Astrocyte (in vitro differentiated cells and primary cell): Measurements from ENCODE around the gene AKNAD1. TPM values are rescaled to one million over a fixed set of nuclear protein-coding genes. Genes with fewer than 3 reads are reported as not detected.

ENCODE experiments used
- DNase-seq: peaks from one replicate; pipeline ENCODE4 v3.0.0-alpha.2; 2010; ENCODE audit warnings: low read depth
- FAIRE-seq: peaks from 2 replicates; lab custom pipeline; 2011; peaks lifted over from hg19 to GRCh38; lab: Jason Lieb, UNC
- H2AFZ ChIP-seq: 2 replicates; pipeline ENCODE4 v1.6.0; 2012; ENCODE audit warnings: low read depth, low read length, inconsistent platforms
- H3K27ac ChIP-seq: 2 replicates; pipeline ENCODE4 v1.5.1; 2011; ENCODE audit warnings: low read depth, low read length, inconsistent platforms
- H3K27me3 ChIP-seq: 2 replicates; pipeline ENCODE4 v1.6.0; 2011; ENCODE audit warnings: low read length, inconsistent platforms; ENCODE audit not compliant: insufficient read depth
- H3K36me3 ChIP-seq: 2 replicates; pipeline ENCODE4 v1.5.1; 2011; ENCODE audit warnings: low read length, inconsistent platforms; ENCODE audit not compliant: insufficient read depth
- H3K4me1 ChIP-seq: 2 replicates; pipeline ENCODE4 v1.5.1; 2011; ENCODE audit warnings: low read length, inconsistent platforms; ENCODE audit not compliant: insufficient read depth
- H3K4me2 ChIP-seq: 2 replicates; pipeline ENCODE4 v1.6.0; 2012; ENCODE audit warnings: low read length, inconsistent platforms
- H3K4me3 ChIP-seq: 2 replicates; pipeline ENCODE4 v1.5.1; 2011; ENCODE audit warnings: low read depth, mild to moderate bottlenecking, low read length, inconsistent platforms; ENCODE audit not compliant: insufficient read depth
- H3K79me2 ChIP-seq: 2 replicates; pipeline ENCODE4 v1.6.0; 2012; ENCODE audit warnings: mild to moderate bottlenecking, low read length, inconsistent platforms; ENCODE audit not compliant: insufficient read depth
- H3K9ac ChIP-seq: 2 replicates; pipeline ENCODE4 v1.6.0; 2012; ENCODE audit warnings: mild to moderate bottlenecking, low read length, inconsistent platforms
- H3K9me3 ChIP-seq: 2 replicates; pipeline ENCODE4 v1.5.1; 2012; ENCODE audit warnings: low read depth, mild to moderate bottlenecking, low read length, inconsistent platforms; ENCODE audit not compliant: insufficient read depth
- H4K20me1 ChIP-seq: 2 replicates; pipeline ENCODE4 v1.6.0; 2012; ENCODE audit warnings: low read length, inconsistent platforms; ENCODE audit not compliant: insufficient read depth
- H3K27ac Mint-ChIP-seq: one replicate; pipeline ENCODE4 v1.8.0; 2021; ENCODE audit warnings: mild to moderate bottlenecking, mixed read lengths; ENCODE audit not compliant: unreplicated experiment
- H3K27me3 Mint-ChIP-seq: one replicate; pipeline ENCODE4 v1.8.0; 2021; ENCODE audit warnings: low read depth, mixed read lengths; ENCODE audit not compliant: unreplicated experiment
- H3K36me3 Mint-ChIP-seq: one replicate; pipeline ENCODE4 v1.8.0; 2021; ENCODE audit warnings: low read depth, mixed read lengths; ENCODE audit not compliant: unreplicated experiment
- H3K4me1 Mint-ChIP-seq: one replicate; pipeline ENCODE4 v1.8.0; 2021; ENCODE audit warnings: low read depth, mixed read lengths; ENCODE audit not compliant: unreplicated experiment
- H3K4me3 Mint-ChIP-seq: one replicate; pipeline ENCODE4 v1.8.0; 2021; ENCODE audit warnings: mild to moderate bottlenecking, moderate library complexity, mixed read lengths; ENCODE audit not compliant: unreplicated experiment
- H3K9me3 Mint-ChIP-seq: one replicate; pipeline ENCODE4 v1.8.0; 2021; ENCODE audit warnings: mild to moderate bottlenecking, mixed read lengths; ENCODE audit not compliant: unreplicated experiment
- CTCF ChIP-seq: IDR thresholded peaks from 2 replicates; pipeline ENCODE4 v1.5.1; 2011; ENCODE audit warnings: low read depth, mild to moderate bottlenecking, inconsistent platforms, low read length, moderate library complexity; ENCODE audit not compliant: insufficient read depth
- EZH2 ChIP-seq: IDR thresholded peaks from 2 replicates; pipeline ENCODE4 v1.6.1; 2012; ENCODE audit warnings: mild to moderate bottlenecking, low read length, inconsistent platforms; ENCODE audit not compliant: insufficient read depth
- total RNA-seq: library from RNA; stranded (reverse); gene quantifications from 2 replicates; pipeline ENCODE4 v1.2.1, GENCODE V29; 2021

Gene AKNAD1
- total RNA-seq, 1 donor from 2014 or later = not detected

- Histone ChIP-seq H4K20me1 (no peaks in the 10 kb centered on the region), H3K4me1 (no peaks in the 10 kb centered on the region), H3K9me3 (no peaks in the 10 kb centered on the region), H3K79me2 (no peaks in the 10 kb centered on the region), H3K27me3 (no peaks in the 10 kb centered on the region), H3K27ac (no peak overlapping the region), H3K9ac (no peak overlapping the region), H3K4me2 (no peak overlapping the region), H2AFZ (no peak overlapping the region), H3K4me3 (no peak overlapping the region), H3K36me3 (no peaks in the 10 kb centered on the region)
- peaks cover 43% of the 10 kb centered on the region for H3K27me3 Mint-ChIP-seq
- DNase-seq (no peak), FAIRE-seq (no peak)
- no peak overlapping the region for H3K4me3 Mint-ChIP-seq
- H3K36me3 Mint-ChIP-seq = no peaks in the 10 kb centered on the region
- TF ChIP-seq CTCF (no peak), EZH2 (no peak)
- H3K27ac Mint-ChIP-seq = no peak overlapping the region
- H3K4me1 Mint-ChIP-seq = no peaks in the 10 kb centered on the region
- no peaks in the 10 kb centered on the region for H3K9me3 Mint-ChIP-seq
Measured at GRCh38 chr1:108847494-108847893, 9.4 kb downstream of the AKNAD1 start.

- Mint-ChIP-seq H3K4me1 (no peaks in the 10 kb centered on the region), H3K9me3 (no peaks in the 10 kb centered on the region), H3K36me3 (no peaks in the 10 kb centered on the region), H3K27me3 (peaks cover 34% of the 10 kb centered on the region), H3K27ac (no peak overlapping the region), H3K4me3 (no peak overlapping the region)
- Histone ChIP-seq H3K9me3 (no peaks in the 10 kb centered on the region), H4K20me1 (no peaks in the 10 kb centered on the region), H3K36me3 (no peaks in the 10 kb centered on the region), H2AFZ (no peak overlapping the region), H3K27ac (no peak overlapping the region), H3K4me1 (no peaks in the 10 kb centered on the region), H3K4me2 (no peak overlapping the region), H3K79me2 (no peaks in the 10 kb centered on the region), H3K4me3 (no peak overlapping the region), H3K9ac (no peak overlapping the region), H3K27me3 (no peaks in the 10 kb centered on the region)
- FAIRE-seq (no peak), DNase-seq (no peak)
- TF ChIP-seq EZH2 (no peak), CTCF (no peak)
Measured at GRCh38 chr1:108845991-108846390, 10.9 kb downstream of the AKNAD1 start.

GRCh38 chr1:108845446-108845845, 11.4 kb downstream of the AKNAD1 start:
- Histone ChIP-seq H3K79me2 (no peaks in the 10 kb centered on the region), H3K27ac (no peak overlapping the region), H3K9ac (no peak overlapping the region), H4K20me1 (no peaks in the 10 kb centered on the region), H3K4me1 (no peaks in the 10 kb centered on the region), H3K36me3 (no peaks in the 10 kb centered on the region), H2AFZ (no peak overlapping the region), H3K27me3 (no peaks in the 10 kb centered on the region), H3K4me2 (no peak overlapping the region), H3K4me3 (no peak overlapping the region), H3K9me3 (no peaks in the 10 kb centered on the region)
- Mint-ChIP-seq H3K27ac (no peak overlapping the region), H3K4me3 (no peak overlapping the region), H3K9me3 (no peaks in the 10 kb centered on the region), H3K4me1 (no peaks in the 10 kb centered on the region), H3K27me3 (peaks cover 29% of the 10 kb centered on the region), H3K36me3 (no peaks in the 10 kb centered on the region)
- TF ChIP-seq CTCF (no peak), EZH2 (no peak)
- no peak for FAIRE-seq
- DNase-seq = no peak
